ENCODE data around the gene LPO. TPM values are rescaled to one million over a fixed set of nuclear protein-coding genes. Genes with fewer than 3 reads are reported as not detected.

The LPO gene
- total and polyA plus RNA-seq, 10 of the 15 experiments (the other 5 are each of a cell fraction or from before 2014, with no cell fraction given): 0.03 to 0.11 (median 0.06) TPM; not detected in 7

DNA sequence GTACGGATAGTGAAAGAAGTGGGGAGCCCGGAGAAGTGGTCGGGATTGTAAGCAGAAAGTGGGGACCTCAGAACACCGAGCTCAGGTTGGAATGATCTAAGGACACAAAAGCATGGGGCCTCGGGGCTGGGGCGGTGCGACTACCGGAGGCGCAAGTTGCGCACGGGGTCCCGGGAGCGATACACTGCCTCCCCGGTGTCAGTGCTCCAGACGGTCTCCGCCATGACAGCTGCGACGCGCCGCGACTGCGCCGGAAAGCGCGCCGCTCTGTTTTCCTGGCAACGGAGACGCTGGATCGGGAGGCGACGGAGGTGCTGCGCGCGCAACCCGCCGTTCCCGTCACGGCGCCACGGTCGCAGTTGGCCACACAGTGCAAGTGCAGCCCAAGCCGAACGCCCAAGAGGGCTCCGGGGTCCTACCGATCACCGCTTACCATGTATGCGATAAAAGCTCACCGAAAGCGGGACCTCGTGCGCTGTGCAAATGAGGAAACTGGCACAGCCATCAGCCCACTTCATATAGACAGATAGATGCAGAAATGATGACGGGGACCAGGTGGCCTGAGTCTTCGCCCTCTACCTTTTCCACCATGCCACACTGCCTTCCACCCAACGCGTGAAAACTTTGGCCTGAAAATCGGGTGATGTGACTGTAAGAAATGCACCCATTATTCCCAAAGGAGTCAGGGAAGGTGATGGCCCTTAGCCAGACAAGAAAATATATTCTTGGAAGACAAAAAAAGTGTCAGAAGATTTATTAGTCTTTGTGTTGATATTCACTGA, 19.2 kb upstream of the LPO start, which contains the start of gene MKS1 (continued):
- TF ChIP-seq ATF2 (IDR thresholded peaks at IDR 0.05; ENCODE audit: low read length) (no peak), ETV6 (conservative IDR thresholded peaks at IDR 0.05 in 1 of 2, IDR thresholded peaks at IDR 0.05 in 1 of 2; ENCODE audit: borderline replicate concordance in 1 of 2, low read depth in 1 of 2) (peak in 1 of 2 experiments; percentile 39; a peak in 1 of 4 replicates), RBBP5 (conservative IDR thresholded peaks at IDR 0.05) (no peak), SIX5 (IDR thresholded peaks at IDR 0.05; ENCODE audit: low read depth, low read length, severe bottlenecking) (peak; percentile 38), TBL1XR1 (IDR thresholded peaks at IDR 0.05; ENCODE audit: low read depth, low read length) (0 out of 2 replicates have a peak, but pooled peaks have one; percentile 57), RELA (IDR thresholded peaks at IDR 0.05; ENCODE audit: borderline replicate concordance, partially characterized antibody) (peak; percentile 63), SKIL (IDR thresholded peaks at IDR 0.05; ENCODE audit: low read depth, poor library complexity, severe bottlenecking) (no peak), ZZZ3 (IDR thresholded peaks at IDR 0.05; ENCODE audit: control insufficient read depth, insufficient read length, low read depth) (no peak), TAF1 (IDR thresholded peaks at IDR 0.05; ENCODE audit: borderline replicate concordance, low read depth, low read length) (peak; percentile 92; the same call in 1 of the 2 replicates), MYB (IDR thresholded peaks at IDR 0.05; ENCODE audit: borderline replicate concordance, low read depth, low read length) (no peak), JUNB (IDR thresholded peaks at IDR 0.05) (no peak), SIN3A (IDR thresholded peaks at IDR 0.05; ENCODE audit: low read depth, low read length) (peak; percentile 76), EED (IDR thresholded peaks at IDR 0.05; ENCODE audit: low read depth) (peak; percentile 50), POU2F2 (IDR thresholded peaks at IDR 0.05; ENCODE audit: borderline replicate concordance, low read depth, low read length) (peak; percentile 64; the same call in 1 of the 3 replicates), SMC3 (IDR thresholded peaks at IDR 0.05; ENCODE audit: borderline replicate concordance, low read length) (peak; percentile 21; the same call in 1 of the 2 replicates)
- TF ChIP-seq, protein P1, sequence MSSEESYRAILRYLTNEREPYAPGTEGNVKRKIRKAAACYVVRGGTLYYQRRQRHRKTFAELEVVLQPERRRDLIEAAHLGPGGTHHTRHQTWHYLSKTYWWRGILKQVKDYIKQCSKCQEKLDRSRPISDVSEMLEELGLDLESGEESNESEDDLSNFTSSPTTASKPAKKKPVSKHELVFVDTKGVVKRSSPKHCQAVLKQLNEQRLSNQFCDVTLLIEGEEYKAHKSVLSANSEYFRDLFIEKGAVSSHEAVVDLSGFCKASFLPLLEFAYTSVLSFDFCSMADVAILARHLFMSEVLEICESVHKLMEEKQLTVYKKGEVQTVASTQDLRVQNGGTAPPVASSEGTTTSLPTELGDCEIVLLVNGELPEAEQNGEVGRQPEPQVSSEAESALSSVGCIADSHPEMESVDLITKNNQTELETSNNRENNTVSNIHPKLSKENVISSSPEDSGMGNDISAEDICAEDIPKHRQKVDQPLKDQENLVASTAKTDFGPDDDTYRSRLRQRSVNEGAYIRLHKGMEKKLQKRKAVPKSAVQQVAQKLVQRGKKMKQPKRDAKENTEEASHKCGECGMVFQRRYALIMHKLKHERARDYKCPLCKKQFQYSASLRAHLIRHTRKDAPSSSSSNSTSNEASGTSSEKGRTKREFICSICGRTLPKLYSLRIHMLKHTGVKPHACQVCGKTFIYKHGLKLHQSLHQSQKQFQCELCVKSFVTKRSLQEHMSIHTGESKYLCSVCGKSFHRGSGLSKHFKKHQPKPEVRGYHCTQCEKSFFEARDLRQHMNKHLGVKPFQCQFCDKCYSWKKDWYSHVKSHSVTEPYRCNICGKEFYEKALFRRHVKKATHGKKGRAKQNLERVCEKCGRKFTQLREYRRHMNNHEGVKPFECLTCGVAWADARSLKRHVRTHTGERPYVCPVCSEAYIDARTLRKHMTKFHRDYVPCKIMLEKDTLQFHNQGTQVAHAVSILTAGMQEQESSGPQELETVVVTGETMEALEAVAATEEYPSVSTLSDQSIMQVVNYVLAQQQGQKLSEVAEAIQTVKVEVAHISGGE (CRISPR knock-in tag; IDR thresholded peaks at IDR 0.05): no peak
- TF ChIP-seq, protein P2, sequence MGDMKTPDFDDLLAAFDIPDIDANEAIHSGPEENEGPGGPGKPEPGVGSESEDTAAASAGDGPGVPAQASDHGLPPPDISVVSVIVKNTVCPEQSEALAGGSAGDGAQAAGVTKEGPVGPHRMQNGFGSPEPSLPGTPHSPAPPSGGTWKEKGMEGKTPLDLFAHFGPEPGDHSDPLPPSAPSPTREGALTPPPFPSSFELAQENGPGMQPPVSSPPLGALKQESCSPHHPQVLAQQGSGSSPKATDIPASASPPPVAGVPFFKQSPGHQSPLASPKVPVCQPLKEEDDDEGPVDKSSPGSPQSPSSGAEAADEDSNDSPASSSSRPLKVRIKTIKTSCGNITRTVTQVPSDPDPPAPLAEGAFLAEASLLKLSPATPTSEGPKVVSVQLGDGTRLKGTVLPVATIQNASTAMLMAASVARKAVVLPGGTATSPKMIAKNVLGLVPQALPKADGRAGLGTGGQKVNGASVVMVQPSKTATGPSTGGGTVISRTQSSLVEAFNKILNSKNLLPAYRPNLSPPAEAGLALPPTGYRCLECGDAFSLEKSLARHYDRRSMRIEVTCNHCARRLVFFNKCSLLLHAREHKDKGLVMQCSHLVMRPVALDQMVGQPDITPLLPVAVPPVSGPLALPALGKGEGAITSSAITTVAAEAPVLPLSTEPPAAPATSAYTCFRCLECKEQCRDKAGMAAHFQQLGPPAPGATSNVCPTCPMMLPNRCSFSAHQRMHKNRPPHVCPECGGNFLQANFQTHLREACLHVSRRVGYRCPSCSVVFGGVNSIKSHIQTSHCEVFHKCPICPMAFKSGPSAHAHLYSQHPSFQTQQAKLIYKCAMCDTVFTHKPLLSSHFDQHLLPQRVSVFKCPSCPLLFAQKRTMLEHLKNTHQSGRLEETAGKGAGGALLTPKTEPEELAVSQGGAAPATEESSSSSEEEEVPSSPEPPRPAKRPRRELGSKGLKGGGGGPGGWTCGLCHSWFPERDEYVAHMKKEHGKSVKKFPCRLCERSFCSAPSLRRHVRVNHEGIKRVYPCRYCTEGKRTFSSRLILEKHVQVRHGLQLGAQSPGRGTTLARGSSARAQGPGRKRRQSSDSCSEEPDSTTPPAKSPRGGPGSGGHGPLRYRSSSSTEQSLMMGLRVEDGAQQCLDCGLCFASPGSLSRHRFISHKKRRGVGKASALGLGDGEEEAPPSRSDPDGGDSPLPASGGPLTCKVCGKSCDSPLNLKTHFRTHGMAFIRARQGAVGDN (IDR thresholded peaks at IDR 0.05): peak; percentile 68; the same call in 1 of the 2 replicates

All from GM12878 (cell line).